HG02759 (cell line): ENCODE data around the gene AMIGO1.
"Not testable (repeated sequence)": the region's sequence is repeated elsewhere in the genome, so short reads cannot be mapped to it uniquely, and the experiment has no call there.

Experiments used
- ATAC-seq: cut with Tn5 transposase; IDR thresholded peaks from one replicate; pipeline ENCODE4 v1.9.1; 2021; ENCODE audit warnings: mild to moderate bottlenecking, moderate library complexity; ENCODE audit not compliant: unreplicated experiment

AMIGO1 gene

DNA sequence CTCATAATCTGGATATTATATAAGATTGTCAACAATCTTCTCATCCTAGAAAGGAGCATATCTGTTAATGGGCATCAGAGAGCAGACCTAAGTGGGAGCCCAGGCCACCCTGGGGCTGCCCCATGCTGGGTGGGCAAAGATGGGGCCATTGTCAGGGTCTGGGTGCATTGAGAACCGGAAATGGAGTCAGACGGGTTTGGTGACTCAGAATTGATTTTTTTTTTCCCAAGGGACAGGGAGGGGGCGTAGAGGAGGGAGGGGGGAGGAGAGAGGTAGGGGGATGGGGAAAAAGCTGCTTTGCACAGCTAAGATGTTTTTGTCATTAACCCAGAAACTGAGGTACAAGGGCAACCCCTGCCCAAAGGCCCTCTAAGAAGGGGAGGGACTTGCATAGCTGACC, 24.5 kb downstream of the AMIGO1 start:
- ATAC-seq = no peak

DNA sequence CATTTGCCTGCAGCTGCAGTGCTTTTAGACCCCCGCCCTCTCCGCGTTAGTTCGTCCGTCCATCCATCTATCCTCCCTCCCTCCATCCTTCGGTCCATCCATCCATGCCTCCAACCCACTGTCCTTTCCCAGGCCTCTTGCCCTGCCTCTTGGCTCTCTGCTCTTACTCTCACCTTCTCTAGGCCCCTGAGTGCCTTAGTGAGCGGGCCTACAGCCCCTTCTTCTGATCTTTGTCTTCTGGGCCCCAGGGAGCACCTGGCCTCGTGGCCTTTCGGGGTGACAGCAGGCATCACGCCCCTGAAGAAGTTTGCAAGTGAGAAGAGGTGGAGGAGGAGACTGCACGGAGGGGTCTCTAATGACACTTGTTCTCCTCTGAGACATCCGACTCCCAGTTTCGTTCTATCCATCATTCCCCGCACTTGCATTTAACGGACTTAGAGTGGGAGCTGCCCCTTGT, 25.0 kb downstream of the AMIGO1 start:
- ATAC-seq = no peak

DNA sequence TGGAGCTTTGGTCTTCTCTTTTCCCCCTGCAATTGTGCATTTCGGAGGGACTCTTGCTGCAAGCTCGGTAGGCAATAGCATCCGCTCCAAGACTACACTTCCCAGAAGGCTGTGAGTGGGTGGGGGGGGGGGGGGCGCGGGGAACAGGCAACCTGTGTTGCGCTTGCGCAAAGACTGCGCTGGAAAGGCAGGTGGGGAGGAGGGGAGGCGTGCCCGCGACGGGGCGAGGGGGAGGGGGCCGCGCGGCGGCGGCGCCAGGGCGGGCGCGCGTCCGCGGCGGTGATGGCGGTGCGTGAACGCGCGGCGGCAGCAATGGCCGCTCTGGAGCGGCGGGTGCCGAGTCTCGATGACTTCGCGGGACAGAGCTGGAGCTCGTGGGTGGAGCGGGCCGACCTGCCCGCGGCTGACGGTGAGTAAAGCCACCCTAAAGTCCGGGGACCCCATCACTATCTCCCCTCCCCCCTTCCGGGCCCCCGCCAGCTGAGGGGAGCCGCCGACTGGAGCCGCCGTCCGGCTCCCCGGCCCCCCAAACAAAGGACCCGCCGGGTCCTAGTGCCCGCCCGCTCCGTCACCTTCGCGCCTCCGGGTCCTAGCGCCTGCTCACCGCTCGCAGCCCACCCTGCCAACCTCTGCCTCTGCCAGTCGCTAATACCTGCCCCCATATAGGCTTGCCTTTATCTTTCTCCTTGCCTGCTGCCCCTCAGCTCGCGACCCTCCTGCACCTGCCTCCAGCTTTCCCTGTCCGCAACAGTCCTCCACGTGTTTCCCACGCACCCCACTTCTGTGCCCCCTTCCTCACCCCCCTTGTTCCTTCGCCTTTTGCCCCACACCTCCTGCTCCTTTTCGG, 25.6 kb downstream of the AMIGO1 start, which contains the start of gene ATXN7L2:
ATXN7L2 (plus strand) TSS at position 234 of the 847 bp plus-strand sequence; CDS start at position 283, 49 bp downstream.
- ATAC-seq = peak; percentile 81

DNA sequence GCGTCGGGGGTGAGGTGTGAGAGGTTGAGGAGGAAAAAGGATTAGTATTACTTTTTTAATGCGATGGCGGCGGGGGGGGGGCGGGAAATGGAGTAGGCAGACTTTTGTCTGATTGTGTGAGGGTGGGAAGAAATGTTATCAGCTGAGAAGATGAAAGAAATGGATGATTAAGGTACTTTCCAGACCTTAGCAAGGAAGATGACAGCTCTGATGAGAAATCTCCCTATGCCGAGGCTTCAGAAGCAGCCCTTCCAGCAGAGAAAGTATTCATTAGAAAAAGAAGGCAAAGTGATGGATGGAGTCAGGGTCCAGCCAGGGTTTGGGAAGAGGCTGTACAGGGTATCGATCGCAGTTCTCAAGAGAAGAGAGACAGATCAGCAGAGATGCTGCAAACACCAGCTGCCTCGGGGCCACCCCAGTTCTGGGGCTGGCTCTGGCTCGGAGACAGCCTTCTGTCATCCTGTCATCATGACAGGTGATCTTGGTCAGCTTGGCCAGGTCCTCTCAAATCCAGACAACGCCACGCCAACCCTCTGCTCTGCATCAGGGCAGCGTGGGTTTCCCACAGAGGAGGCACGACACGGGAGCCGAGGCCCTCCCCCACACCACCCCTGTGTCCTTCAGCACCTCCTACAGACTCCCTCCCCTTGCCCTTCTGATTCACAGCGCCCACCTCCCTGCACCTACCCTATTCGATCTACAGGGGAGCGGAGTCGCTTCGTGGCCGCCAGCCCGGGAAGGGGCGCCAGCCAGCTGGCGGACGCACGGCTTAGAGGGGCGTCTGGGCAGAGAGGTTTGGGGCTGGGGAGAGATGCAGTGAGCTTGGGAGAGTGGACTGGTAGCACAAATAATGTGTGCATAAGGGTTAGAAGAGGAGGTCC, 26.5 kb downstream of the AMIGO1 start:
- peak; percentile 22 for ATAC-seq

DNA sequence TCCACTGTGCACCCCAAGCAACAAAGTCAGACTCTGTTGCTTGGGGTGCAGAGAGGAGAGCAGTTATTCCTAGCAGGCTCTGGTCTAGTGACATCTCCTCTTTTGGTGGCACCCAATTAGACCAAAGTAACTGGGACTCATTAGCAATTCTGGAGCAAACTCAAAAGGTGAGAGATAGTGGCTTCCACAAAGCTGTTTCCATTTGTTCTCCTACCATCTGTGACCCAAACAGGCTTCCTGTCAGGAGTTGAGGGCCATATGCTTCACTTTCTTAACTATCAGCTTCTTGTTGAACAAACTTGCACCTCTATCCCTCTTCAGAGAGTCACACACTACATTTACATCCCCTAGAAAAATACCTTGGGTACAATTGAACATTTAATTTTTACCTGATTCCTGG, 27.3 kb downstream of the AMIGO1 start:
- ATAC-seq = no peak

DNA sequence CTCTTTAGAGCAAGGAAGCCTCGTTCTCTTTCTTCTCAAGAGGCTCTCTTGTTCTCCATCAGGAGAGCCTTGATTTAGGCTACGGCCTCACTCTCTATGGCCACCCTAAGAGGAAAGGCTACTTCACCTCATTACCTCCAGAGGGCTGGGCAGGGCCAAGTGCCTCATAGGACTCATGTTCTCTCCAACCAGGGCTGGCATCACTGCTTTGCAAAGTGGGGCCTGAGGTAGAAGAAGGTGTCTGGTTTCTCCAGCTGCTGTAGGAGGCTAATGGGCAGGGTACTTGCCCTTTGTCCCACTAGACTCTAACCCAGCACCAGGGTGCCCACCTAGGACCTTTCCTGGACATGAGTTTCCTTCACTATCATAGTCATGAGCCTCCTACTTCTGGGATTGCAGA, 27.9 kb downstream of the AMIGO1 start:
- ATAC-seq = no peak

DNA sequence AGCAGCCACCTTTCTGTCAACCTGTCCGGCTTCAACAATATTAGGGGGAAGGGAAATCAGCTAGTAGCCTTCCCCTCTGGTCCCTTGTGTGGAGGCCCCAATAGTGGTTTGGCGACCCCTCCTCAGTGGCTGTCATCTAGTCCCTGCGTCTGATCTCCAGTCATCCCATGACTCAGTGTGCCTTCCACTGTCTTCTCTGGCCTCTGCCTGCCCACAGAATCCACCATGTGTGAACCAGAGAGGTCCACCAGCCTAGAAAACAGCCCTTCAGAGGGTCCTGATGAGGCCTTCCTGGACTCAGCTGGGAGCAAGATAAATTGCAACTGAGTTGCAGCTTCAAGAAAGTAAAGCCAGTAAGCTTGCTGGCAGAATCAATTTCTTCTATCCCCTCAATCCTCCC, 29.6 kb downstream of the AMIGO1 start:
- no peak for ATAC-seq

DNA sequence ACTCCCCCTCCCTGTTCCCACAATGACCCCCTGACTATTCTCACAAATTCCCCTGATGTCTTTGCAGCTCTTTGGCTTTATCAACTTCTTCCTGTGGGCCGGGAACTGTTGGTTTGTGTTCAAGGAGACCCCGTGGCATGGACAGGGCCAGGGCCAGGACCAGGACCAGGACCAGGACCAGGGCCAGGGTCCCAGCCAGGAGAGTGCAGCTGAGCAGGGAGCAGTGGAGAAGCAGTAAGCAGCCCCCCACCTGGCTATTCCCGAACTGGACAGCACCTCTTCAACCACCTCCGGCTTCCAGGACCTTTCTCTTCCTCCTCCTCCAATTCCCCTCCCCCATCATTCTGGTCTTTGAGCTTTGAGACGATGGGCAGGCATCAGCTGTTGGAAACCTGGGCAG, 30.2 kb downstream of the AMIGO1 start:
- ATAC-seq = no peak

DNA sequence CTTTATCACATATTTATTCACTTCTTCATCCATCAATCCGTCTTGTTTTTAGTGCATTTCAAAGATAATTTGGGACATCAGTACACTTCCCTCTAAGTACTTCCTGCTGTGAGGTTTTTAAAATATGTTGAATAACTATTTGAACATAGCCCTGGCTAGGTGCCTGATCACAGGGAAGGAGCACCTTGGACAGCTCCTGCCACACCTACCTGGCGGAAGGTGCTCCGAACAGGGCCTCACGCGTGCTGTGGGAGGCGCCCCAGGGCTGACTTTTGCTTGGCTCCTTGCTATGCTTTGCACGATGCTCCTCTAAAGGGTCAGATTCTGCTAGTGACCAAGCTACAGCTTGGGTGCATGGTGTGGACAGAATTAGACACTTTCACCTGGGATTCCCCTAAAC, 30.7 kb downstream of the AMIGO1 start:
- no peak for ATAC-seq

DNA sequence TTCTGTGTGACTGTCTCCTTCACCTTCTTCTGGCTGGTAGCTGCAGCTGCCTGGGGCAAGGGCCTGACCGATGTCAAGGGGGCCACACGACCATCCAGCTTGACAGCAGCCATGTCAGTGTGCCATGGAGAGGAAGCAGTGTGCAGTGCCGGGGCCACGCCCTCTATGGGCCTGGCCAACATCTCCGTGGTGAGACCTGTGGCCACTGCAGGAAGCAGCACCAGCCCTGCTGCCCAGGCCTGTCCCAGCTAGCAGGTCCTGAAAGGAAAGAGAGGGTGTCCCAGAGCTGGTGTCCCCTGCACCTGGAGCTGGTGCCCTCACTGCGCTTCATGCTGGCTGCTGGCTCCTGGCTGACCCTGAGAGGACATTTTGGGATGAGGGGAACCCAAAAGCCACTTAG, 31.7 kb downstream of the AMIGO1 start:
- no peak for ATAC-seq

DNA sequence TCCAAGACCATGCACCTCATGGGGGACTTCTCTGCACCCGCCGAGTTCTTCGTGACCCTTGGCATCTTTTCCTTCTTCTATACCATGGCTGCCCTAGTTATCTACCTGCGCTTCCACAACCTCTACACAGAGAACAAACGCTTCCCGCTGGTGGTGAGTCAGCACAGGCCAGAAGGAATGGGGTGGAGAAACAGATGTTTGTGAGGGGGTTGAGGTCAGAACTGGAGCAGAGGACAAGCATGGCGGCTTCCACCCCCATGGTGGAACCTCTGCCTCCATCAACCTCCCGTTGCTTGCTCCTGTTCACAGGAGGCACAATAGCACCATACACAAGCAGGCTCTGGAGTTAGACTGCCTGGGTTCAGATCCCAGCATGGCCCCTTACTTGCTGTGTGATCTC, 32.7 kb downstream of the AMIGO1 start:
- no peak for ATAC-seq

DNA sequence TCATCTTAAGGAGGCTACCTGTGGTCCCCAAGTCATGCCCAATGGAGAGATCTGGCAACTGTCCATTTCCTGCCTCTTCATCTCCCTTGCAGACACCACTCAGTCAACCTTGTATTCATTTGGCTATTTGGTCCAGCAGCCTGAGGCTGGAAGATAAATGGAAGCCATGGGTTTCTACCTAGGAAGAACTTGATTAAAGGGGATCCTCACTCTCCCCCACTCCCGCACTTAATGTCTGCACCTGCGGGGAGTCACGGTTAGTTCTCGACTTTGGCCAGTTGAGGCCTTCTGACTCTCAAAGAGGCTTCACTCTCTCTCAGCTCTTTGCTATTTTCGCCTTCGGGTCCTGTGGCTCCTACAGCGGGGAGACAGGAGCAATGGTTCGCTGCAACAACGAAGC, 34.3 kb downstream of the AMIGO1 start:
- no peak for ATAC-seq

DNA sequence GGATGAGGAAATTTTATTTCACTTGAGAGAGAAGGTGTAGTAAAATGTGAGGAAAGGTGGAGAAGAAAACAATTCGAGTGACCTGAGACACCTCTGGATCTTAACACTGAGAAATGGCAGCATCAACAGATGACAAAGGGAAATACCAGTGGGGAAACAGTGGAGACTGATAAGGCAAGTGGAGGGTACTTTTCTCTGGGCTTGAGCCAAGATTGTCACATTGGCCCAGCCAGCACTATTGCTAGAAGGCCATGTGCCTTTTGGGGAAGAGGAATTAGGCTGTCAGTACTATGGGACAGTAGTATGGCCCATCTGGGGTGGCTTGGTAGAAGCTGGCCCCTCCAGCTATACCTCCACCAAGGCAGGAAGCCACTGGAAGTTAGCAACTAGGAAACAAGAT, 34.8 kb downstream of the AMIGO1 start:
- ATAC-seq = no peak

DNA sequence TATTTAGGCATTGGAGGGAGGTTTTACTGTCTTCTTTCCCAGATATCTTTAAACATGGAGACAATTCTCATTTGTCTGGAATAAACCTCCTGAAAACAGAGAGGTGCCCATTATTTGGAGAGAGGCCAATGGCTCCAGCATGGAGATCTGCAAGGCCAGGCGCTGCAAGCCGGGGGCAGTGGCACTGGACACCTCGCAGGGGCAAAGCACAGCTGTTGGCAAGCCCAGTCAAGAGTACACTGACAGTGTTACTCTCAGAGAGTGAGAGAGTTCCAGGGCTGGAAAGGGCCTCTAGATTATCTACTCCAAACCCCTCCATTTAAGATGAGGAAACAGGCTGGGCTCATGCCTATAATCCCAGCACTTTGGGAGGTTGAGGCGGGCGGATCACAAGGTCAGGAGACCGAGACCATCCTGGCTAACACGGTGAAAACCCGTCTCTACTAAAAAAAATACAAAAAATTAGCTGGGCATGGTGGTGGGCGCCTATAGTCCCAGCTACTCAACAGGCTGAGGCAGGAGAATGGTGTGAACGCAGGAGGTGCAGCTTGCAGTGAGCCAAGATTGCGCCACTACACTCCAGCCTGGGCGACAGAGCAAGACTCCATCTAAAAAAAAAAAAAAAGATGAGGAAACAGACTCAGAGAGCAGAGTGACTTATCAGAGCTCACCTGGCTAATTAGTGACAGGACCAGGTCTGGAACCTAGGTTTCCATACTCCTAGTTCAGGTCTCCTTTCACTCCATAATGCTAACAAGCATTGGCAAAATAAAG, 36.1 kb downstream of the AMIGO1 start:
- ATAC-seq = not testable (repeated sequence)

DNA sequence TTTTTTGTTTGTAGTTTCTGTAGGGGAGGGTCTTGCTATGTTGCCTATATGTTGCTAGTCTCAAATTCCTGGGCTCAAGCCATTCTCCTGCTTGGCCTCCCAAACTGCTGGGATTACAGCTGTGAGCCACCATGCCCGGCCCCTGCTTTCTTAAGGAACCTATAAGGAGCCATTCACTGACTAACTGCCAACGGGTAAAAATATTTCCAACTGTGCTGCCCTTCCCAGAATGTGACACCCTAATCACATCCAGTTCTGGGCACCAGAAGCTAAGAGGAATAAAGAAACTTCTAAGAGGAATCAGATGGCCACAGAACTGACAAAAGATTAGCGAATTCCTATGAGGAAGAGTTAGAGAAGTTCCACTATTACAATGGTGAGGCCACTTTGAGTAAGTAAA, 36.7 kb downstream of the AMIGO1 start:
- ATAC-seq = no peak

DNA sequence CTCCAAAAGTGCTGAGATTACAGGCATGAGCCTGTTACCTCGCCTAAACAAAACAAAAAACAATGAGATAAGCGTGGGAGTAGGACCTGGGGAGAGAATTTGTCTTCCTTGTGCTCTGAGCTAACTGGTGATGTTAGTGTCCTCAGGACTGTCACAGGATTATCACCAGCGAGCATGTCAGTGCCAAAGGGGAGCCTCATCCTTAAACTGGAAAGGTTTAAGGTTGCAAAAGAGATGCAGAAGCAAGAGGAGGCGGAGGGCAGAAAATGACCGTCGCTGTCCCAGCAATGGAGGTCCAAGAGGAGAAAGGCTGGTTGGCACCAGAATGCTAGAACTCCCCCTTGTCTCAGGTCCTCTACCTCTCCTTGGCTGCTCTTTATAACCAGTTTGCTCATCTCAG, 39.3 kb downstream of the AMIGO1 start:
- no peak for ATAC-seq

DNA sequence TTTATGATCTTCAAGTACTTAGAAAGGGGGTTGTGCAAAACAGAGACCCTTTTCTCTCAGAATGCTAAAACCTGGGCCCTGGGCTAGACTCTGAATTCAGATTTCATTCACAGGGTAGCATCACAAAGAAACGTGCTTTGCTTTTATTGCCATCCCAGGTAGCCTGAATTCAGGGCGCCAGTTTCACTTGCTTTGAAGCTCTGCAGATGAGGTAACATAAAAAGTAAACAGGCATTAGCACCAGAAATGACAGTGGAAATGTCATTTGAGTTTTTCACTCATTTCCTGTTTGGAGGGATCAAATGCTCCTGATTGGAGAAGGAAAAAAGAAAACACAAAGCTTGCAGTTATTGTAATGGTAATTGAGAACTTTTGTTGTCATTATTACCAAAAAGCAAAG, 40.6 kb downstream of the AMIGO1 start:
- no peak for ATAC-seq

DNA sequence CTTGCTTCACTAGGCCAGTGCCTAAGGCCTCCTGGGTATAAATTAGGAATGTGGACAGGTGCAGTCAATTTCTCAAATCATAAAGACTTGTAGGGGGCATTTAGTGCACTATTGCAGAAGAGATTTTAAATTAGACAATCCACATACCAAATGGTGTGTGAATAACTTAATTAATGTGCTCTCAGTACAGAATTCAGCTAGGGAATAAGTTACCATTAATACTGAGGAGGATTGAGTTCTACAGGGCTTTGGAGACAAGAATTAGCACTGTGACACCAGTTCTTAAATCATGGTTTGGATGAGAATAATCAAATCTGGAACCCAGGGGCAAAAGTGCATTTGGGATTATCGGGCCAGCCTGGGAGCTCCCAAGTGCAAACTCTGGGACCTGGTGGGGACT, 41.5 kb downstream of the AMIGO1 start:
- ATAC-seq = no peak

DNA sequence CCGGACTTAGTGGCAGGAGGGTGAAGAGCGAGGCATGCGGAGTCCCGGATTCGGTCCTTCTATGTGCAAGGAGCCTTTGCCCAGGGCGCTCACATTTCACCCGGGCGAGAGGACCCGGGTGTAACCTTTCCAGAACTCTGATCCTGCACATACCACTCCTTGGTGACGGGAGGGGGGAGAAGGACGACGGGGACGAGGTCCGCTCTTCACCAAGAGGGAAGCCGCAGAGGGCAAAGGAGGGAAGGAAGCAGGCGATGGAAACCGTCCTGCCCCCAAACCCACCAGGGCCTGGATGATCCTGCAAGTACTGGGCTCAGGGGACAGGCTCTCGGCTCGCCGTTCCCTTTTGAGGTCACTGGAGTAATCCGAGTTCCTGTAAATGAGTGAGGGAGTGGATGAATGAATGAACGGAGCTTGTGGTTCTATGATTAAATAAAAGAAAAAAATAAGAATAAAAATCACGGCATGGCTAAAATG, 42.2 kb downstream of the AMIGO1 start:
- ATAC-seq = no peak

DNA sequence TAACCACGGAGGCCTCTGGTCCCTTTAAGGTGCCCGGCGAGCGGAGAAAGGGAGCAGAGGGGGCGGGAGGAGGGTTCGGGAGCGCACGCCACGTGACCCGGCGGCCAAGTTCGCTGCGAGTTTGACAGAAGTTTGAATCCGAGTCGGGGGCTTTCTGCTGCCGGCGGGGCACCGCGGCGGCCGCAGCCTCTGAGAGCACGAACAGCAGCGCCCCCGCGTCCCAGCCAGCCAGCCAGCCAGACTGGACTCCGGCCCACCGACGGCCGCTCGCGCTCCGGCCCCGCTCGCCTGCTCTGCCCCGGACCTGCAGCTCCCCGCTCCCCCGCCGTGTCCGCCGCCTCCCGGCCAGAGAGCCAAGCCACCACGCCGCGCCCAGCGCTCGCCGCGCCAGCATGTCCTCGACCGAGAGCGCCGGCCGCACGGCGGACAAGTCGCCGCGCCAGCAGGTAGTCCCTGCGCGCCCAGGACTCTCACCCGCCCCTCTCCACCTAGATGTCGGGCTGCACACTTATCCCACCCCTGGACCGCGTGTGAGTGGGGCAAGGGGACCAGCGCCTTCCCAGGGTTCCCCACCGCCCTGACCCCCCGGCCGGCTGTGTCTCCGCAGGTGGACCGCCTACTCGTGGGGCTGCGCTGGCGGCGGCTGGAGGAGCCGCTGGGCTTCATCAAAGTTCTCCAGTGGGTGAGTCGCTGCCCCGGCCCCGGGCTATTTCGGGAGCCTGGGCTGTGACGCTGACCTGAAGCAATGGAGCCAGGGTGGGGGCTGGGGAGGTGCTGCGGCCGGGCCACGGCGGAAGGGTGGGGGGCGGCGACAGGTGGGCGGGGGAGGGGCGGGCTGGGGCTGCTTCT, 42.9 kb downstream of the AMIGO1 start, which contains the start of gene SYPL2:
SYPL2 (plus strand) TSS at position 95 of the 849 bp plus-strand sequence; CDS start at position 393, 298 bp downstream.
- no peak for ATAC-seq
